GM21528 (cell line): ENCODE measurements around the gene MRI1.

Experiments used
- ATAC-seq: cut with Tn5 transposase; IDR thresholded peaks from one replicate; pipeline ENCODE4 v1.9.1; 2021; ENCODE audit warnings: mild to moderate bottlenecking, moderate library complexity; ENCODE audit not compliant: unreplicated experiment, low FRiP score

Gene MRI1

DNA sequence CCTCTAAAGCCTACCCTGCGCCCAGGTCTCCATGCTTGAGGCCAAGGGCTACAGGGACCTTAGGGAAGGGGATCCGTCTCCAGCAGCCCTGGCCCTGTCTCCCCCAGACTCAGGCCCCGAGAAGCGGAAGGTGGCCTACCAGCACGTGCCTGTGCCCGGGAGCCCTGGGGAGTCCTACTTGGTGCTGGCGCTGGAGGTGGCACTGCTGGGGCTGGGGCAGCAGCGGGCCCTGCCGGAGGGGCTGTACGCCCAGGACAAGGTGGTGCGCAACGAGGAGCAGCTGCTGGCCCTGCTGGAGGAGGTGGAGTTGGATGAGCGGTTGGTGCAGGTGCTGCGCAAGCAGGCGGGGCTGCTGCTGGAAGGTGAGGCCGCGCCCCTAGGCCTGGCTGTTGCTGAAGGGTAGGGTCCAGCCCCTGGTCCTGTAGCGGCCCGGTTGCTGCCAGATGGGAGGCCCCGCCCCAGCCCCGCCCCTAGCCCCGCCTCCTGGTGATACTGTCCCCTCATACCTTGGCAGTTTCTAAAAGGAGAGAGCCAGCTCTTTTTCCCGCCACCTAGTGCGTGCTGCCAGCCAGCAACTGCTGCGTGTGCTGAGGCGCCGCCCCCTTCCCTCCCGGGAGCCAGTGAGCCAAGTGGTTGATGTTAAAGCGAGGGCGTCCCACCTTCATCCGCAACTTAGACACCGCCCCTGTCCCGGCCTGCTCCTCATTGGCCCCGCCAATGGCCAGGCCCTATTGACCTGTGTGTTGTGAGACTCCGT is 53.5 kb downstream of the MRI1 start:
- no peak for ATAC-seq

DNA sequence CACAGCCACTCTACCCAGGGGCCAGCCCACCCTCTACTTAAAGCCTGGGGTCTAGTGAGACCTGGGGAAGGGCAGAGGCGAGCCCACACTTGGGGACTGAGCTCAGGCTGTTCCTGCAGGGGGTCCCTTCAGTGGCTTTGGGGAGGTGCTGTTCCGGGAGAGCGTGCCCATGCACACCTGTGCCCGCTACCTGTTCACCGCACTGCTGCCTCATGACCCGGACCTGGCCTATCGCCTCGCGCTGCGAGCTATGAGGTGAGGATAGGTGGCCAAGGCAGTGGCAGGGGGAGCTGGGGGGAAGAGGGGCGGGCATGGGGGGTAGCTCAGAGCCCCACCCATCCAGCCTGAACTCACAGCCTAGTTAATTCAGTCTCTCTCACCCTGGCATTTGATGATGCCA is 54.9 kb downstream of the MRI1 start:
- no peak for ATAC-seq

DNA sequence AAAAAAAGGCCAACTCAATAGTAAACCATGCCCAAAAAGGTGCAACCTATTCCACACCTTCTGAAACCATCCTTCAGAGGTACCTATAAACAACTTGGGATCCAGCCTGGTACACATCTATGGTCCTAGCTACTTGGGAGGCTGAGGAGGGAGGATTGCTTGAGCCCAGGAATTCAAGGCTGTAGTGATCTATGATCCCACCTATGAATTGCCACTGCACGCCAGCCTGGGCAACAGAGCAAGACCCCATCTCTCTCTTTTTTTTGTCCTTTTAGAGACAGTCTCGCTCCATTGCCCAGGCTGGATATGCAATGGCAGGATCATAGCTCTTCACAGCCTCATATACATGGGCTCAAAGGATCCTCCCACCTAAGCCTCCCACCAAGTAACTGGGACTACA is 57.0 kb downstream of the MRI1 start:
- ATAC-seq = no peak

DNA sequence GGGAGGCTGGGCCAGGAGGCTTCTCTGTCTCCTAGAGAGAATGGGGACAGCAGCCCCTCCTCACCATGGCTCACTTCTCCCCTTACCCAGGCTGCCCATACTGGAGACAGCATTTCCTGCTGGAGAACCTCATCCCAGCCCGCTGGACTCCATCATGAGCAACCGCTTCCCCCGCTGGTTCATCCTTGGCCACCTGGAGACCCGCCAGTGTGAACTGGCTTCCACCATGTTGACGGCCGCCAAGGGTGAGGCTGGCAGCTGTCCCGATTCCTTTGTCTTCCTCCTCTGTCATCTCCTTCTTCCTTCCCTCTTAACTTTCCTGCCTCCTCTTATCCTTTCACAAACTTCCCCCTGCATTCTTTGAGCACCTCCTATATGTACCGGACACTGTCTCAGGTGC is 58.9 kb downstream of the MRI1 start:
- no peak for ATAC-seq
